MG63 (cell line): ENCODE results near the gene GFM1. TPM values are rescaled to one million over a fixed set of nuclear protein-coding genes. Genes with fewer than 3 reads are reported as not detected.

ENCODE experiments used
- DNase-seq: peaks from one replicate; pipeline ENCODE4 v3.0.0-alpha.2; 2020
- H3K27me3 ChIP-seq: fragments of 250-450 bp; sonication (Bioruptor Pico); 2 replicates; pipeline ENCODE4 v1.5.1; 2020; ENCODE audit warnings: mild to moderate bottlenecking, moderate library complexity
- H3K36me3 ChIP-seq: fragments of 250-450 bp; sonication (Bioruptor Pico); 2 replicates; pipeline ENCODE4 v1.5.1; 2020; ENCODE audit warnings: mild to moderate bottlenecking, moderate library complexity
- H3K4me3 ChIP-seq: fragments of 250-450 bp; sonication (Bioruptor Pico); 2 replicates; pipeline ENCODE4 v1.5.1; 2020; ENCODE audit warnings: mild to moderate bottlenecking, moderate library complexity
- H3K9me3 ChIP-seq: fragments of 250-450 bp; sonication (Bioruptor Pico); 2 replicates; pipeline ENCODE4 v1.5.1; 2020; ENCODE audit warnings: mild to moderate bottlenecking, moderate library complexity
- total RNA-seq: library from RNA; depleted of rRNA; stranded (reverse); fragments of >200 nt; shearing (Covaris generic); gene quantifications from 2 replicates; pipeline ENCODE4 v1.2.3, GENCODE V29; 2014; ENCODE audit warnings: low replicate concordance; rRNA removed

The GFM1 gene
- total RNA-seq, 1 experiment from 2014 or later, result 60.3 TPM

DNA sequence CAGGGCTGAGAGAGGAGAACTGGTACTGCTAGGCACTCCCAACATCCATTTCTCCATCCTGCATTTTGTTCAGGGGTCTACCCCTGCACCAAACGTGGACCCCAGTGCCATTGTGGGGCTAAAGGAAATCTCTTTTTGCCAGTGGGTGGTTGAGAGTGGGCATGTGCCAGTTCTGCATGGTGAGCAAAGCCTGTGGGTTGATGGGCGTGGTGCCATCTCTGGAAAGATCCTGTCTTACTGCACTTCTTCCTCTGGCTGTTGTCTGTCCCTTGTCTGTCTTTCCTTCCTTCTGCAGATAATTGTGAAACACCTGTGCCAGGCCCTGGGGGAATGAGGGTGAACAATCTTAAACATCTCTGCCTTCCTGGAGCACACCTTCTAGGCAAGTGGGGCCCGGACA lies 89.3 kb downstream of the GFM1 start:
- no peak overlapping the region for H3K4me3 ChIP-seq
- H3K9me3 ChIP-seq, result no peaks in the 10 kb centered on the region; the same call in 1 of the 2 replicates
- peaks cover 5% of the 10 kb centered on the region for H3K36me3 ChIP-seq
- H3K27me3 ChIP-seq, result no peaks in the 10 kb centered on the region
- DNase-seq, result no peak

DNA sequence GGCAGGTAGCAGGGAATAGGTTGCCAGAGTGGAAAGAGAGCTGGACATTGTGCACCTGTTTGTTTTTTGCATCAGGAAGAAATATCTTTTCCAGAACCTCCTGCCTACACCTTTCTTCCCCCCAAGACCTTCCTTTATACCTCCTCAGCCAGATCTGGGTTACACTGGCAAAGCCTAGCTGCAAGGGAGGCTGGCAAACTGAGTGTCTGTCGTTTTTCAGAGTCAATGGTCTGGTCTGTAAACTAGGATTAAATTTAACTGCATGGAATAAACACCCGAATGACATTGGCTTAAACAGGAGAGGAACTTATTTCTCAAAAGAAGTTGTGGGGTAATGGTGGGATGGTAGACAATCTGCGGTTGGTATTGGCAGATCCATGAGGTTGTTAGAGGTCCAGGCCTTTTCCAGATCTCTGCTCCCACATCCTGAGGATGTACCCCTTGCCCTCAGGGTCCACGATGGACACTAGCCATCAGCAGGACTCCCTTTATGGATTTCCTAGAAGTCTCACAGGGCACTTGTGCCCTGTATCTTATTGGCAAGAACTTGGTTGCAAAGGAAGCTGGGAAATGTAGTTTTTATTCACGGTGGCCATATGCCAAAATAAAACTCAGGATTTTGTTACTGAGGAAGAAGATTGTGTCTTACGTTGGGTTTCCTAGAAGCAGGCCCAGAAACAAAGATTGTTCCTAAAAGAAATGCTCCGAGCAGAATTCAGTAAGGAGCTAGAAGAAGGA lies 91.1 kb downstream of the GFM1 start:
- no peaks in the 10 kb centered on the region for H3K27me3 ChIP-seq
- H3K36me3 ChIP-seq, result peaks cover 5% of the 10 kb centered on the region
- DNase-seq, result no peak
- no peaks in the 10 kb centered on the region for H3K9me3 ChIP-seq
- H3K4me3 ChIP-seq, result no peak overlapping the region

DNA sequence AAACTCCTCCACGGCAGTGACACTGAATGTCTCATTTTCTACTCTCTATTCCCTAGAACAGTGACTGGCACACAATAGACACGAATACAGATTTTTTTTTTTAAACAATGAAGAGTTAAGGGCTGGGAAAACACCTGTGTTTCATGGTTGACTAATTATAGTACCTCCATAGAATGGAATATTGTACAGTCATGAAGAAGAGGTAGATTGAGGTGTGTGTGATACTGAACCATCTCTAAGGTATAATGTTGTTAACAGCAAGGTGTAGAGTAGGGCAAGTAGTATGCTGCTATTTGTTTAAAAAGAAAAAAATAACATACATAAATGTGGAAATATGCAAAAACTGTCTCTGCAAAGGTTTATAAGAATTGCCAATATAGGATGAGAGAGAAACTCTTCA lies 93.1 kb downstream of the GFM1 start:
- DNase-seq, result no peak
- Histone ChIP-seq H3K4me3 (no peak overlapping the region), H3K27me3 (no peaks in the 10 kb centered on the region), H3K36me3 (peaks cover 9% of the 10 kb centered on the region), H3K9me3 (no peaks in the 10 kb centered on the region)

DNA sequence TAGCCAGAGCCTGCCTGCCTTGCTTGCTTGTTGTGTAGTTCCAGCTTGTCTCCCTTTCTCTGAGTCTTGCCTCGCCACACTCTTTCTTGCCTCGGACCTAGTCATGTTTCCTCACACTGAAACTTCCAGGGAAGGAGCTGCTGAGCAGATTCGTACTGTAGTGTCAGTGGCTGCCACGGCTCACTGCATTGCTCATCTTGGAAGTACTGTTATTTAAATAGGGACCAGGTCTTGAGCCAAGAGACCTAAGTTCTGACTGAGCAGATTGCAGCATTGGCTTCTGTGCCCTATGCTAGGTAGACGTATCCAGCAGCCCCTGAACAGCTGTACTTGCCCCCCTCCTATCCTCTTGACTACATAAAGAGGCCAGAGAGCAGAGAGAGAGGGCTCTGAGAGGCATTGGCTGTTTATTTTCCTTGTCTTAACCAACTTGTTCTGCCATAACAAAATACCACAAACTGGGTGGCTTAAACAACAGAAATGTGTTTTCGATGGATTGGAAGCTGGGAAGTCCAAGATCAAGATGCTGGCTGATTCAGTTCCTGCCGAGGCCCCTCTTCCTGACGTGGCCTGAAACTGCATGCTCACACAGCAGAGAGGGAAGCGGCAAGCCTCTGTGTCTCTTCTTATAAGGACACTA lies 93.8 kb downstream of the GFM1 start:
- no peak for DNase-seq
- peaks cover 14% of the 10 kb centered on the region for H3K36me3 ChIP-seq
- H3K9me3 ChIP-seq, result no peaks in the 10 kb centered on the region
- H3K4me3 ChIP-seq, result no peak overlapping the region
- H3K27me3 ChIP-seq, result no peaks in the 10 kb centered on the region

DNA sequence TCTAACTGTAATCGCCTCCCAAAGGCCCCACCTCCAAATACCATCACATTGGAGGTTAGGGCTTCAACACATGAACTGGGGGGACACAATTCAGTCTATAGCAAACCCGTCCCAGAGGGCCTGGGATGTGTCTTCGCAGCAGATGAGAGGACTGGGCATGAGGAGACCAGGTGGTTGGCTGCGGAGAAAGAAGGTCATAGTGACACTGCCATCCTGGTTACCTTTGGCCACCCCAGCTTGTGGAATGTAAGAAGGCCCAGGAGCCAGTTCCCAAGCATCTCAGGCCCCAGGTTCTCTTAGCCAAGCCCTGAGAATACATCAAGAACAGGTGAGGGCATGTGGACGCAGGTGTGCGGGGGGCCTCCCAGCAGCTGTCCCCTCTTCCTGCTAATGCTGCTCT lies 94.3 kb downstream of the GFM1 start:
- peaks cover 16% of the 10 kb centered on the region for H3K36me3 ChIP-seq
- DNase-seq, result no peak
- no peak overlapping the region for H3K4me3 ChIP-seq
- H3K9me3 ChIP-seq, result no peaks in the 10 kb centered on the region
- H3K27me3 ChIP-seq, result no peaks in the 10 kb centered on the region

DNA sequence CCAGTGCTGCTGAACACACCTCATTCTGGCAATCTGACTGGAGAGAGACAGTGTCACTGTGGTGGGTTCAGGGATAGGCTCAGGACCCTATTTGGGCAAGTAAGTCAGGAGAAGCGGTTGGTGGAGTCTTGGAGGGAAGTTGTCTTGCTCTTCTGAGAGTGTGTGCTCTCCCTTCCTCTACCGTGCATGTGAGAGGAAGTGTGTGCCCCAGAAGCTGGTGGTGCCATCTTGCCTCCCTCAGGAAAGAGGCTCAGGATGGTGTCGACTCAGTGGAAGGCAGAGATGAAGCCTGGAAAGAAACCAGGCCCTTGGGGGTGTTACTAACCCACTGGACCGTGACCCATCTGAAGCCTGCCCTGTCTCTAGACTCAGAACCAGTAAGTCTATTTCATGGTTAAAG lies 94.8 kb downstream of the GFM1 start:
- Histone ChIP-seq H3K9me3 (no peaks in the 10 kb centered on the region), H3K27me3 (no peaks in the 10 kb centered on the region), H3K4me3 (no peak overlapping the region), H3K36me3 (peaks cover 17% of the 10 kb centered on the region)
- no peak for DNase-seq

DNA sequence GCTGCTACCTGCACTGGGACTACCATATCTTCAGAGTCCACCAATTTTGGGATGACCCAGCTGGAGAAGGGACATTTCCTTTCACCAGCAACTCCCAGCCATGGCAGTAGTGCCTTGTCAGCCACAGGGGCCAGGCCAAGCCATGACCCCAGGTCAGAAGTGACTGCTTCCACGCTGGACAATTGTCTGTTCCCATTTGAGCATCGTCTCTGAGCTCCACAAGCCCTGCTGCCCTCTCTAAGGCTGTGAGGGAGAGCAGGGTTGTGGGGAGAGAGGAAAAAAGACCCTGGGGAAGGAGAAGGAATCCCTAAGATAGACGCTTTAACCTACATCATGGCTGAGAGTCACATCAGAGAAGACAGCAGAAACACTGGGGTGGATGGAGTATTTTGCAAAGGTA lies 95.3 kb downstream of the GFM1 start:
- DNase-seq, result no peak
- no peaks in the 10 kb centered on the region for H3K9me3 ChIP-seq
- H3K27me3 ChIP-seq, result no peaks in the 10 kb centered on the region
- peaks cover 22% of the 10 kb centered on the region for H3K36me3 ChIP-seq
- H3K4me3 ChIP-seq, result no peak overlapping the region

Other genes starting within 250 kb of the GFM1 start
- gene MLF1, start 73.3 kb upstream of the GFM1 start, total RNA-seq, result 41.2 and 45.8 TPM in 2 replicates
- gene LXN, start 28.1 kb downstream of the GFM1 start, total RNA-seq, result not detected in 2 replicates
- not detected in 2 replicates for gene RARRES1, start 87.9 kb downstream of the GFM1 start, total RNA-seq
- gene MFSD1, start 157.5 kb downstream of the GFM1 start, total RNA-seq, result 122 and 152 TPM in 2 replicates